IMR-90 (cell line): Measurements from ENCODE around the gene OSBPL3.
"Not testable (repeated sequence)": the region's sequence is repeated elsewhere in the genome, so short reads cannot be mapped to it uniquely, and the experiment has no call there.

Source experiments
- CEBPB ChIP-seq: IDR thresholded peaks from 2 replicates; pipeline ENCODE4 v1.6.1; 2012; ENCODE audit warnings: low read depth, low read length, improper control_type of control experiment
- FOS ChIP-seq: fragments of 150-350 bp; IDR thresholded peaks from 2 replicates; pipeline ENCODE4 v1.6.1; 2016; ENCODE audit warnings: low read depth, low read length
- MAFK ChIP-seq: IDR thresholded peaks from 2 replicates; pipeline ENCODE4 v1.6.1; 2012; ENCODE audit warnings: low read depth, low read length, improper control_type of control experiment
- MXI1 ChIP-seq: IDR thresholded peaks from 2 replicates; pipeline ENCODE4 v1.6.1; 2012; ENCODE audit warnings: low read depth, mild to moderate bottlenecking, low read length, moderate library complexity, borderline replicate concordance
- NFE2L2 ChIP-seq: fragments of 150-350 bp; IDR thresholded peaks from 2 replicates; pipeline ENCODE4 v1.6.1; 2016; ENCODE audit warnings: low read depth, mild to moderate bottlenecking, low read length
- POLR2A ChIP-seq: IDR thresholded peaks from 2 replicates; pipeline ENCODE4 v1.6.1; 2012; ENCODE audit warnings: mild to moderate bottlenecking, low read depth, low read length
- RAD21 ChIP-seq: IDR thresholded peaks from 2 replicates; pipeline ENCODE4 v1.6.1; 2012; ENCODE audit warnings: low read length, improper control_type of control experiment
- SMC3 ChIP-seq: fragments of 150-350 bp; IDR thresholded peaks from 2 replicates; pipeline ENCODE4 v1.6.1; 2016; ENCODE audit warnings: low read depth, mild to moderate bottlenecking, antibody characterized with exemption, low read length, moderate library complexity
- TF ChIP-seq, protein P1 (sequence below): conservative IDR thresholded peaks from 2 replicates; pipeline ENCODE4 v1.5.1; 2012; ENCODE audit warnings: mild to moderate bottlenecking, low read depth, low read length, improper control_type of control experiment
- TF ChIP-seq, protein P2 (sequence below): fragments of 150-350 bp; IDR thresholded peaks from 2 replicates; pipeline ENCODE4 v1.6.1; 2017; ENCODE audit warnings: mild to moderate bottlenecking, antibody characterized with exemption, low read length, low read depth
- TF ChIP-seq, protein P3 (sequence below): fragments of 150-350 bp; IDR thresholded peaks from 2 replicates; pipeline ENCODE4 v1.6.1; 2016; ENCODE audit warnings: low read depth, mild to moderate bottlenecking, low read length, moderate library complexity, borderline replicate concordance

DNA sequence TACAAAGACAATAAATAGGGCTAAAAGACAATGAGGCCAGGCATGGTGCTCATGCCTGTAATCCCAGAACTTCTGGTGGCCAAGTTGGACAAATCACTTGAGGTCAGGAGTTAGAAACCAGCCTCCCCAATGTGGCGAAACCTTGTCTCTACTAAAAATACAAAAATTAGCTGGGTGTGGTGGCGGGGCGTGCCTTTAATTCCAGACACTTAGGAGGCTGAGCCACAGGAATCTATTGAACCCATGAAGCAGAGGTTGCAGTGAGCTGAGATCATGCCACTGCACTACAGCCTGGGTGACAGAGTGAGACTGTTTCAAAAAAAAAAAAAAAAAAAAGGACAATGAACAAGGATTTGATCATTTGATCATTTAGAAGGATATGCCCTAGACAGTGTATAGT lies 32.7 kb upstream of the OSBPL3 start:
- TF ChIP-seq, protein P1, sequence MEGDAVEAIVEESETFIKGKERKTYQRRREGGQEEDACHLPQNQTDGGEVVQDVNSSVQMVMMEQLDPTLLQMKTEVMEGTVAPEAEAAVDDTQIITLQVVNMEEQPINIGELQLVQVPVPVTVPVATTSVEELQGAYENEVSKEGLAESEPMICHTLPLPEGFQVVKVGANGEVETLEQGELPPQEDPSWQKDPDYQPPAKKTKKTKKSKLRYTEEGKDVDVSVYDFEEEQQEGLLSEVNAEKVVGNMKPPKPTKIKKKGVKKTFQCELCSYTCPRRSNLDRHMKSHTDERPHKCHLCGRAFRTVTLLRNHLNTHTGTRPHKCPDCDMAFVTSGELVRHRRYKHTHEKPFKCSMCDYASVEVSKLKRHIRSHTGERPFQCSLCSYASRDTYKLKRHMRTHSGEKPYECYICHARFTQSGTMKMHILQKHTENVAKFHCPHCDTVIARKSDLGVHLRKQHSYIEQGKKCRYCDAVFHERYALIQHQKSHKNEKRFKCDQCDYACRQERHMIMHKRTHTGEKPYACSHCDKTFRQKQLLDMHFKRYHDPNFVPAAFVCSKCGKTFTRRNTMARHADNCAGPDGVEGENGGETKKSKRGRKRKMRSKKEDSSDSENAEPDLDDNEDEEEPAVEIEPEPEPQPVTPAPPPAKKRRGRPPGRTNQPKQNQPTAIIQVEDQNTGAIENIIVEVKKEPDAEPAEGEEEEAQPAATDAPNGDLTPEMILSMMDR, result not testable (repeated sequence)
- TF ChIP-seq POLR2A, CEBPB, NFE2L2, SMC3, MXI1, RAD21, MAFK, FOS: not testable (repeated sequence)
- TF ChIP-seq, protein P2, sequence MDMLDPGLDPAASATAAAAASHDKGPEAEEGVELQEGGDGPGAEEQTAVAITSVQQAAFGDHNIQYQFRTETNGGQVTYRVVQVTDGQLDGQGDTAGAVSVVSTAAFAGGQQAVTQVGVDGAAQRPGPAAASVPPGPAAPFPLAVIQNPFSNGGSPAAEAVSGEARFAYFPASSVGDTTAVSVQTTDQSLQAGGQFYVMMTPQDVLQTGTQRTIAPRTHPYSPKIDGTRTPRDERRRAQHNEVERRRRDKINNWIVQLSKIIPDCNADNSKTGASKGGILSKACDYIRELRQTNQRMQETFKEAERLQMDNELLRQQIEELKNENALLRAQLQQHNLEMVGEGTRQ, result not testable (repeated sequence)
- TF ChIP-seq, protein P3, sequence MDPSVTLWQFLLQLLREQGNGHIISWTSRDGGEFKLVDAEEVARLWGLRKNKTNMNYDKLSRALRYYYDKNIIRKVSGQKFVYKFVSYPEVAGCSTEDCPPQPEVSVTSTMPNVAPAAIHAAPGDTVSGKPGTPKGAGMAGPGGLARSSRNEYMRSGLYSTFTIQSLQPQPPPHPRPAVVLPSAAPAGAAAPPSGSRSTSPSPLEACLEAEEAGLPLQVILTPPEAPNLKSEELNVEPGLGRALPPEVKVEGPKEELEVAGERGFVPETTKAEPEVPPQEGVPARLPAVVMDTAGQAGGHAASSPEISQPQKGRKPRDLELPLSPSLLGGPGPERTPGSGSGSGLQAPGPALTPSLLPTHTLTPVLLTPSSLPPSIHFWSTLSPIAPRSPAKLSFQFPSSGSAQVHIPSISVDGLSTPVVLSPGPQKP, result not testable (repeated sequence)
